Activated B cell treated with CpG ODN at 0.5 μM for 24 hours (primary cell): ENCODE measurements around the gene SERINC2. TPM values are rescaled to one million over a fixed set of nuclear protein-coding genes. Genes with fewer than 3 reads are reported as not detected.

ENCODE experiments used
- ATAC-seq: fragments of 200-7000 bp; cut with Tn5 transposase; one replicate; pipeline ENCODE4 v1.10.0; 2021; ENCODE audit warnings: low read depth, mild to moderate bottlenecking, moderate library complexity
- CTCF ChIA-PET: fragments of 350-600 bp; sonication (Branson Sonifier 250); formaldehyde crosslinking; loops from one replicate; lab custom pipeline; 2021; ENCODE audit warnings: antibody characterized with exemption; lab: Charles Lee
- POLR2A ChIA-PET: fragments of 350-600 bp; sonication (Branson Sonifier 250); formaldehyde crosslinking; loops from one replicate; lab custom pipeline; 2021; ENCODE audit warnings: antibody characterized with exemption; lab: Charles Lee
- DNase-seq: peaks from one replicate; pipeline ENCODE4 v3.0.0; 2022
- H3K27ac Mint-ChIP-seq: one replicate; pipeline ENCODE4 v1.8.0; 2020; ENCODE audit warnings: mixed read lengths
- H3K27me3 Mint-ChIP-seq: one replicate; pipeline ENCODE4 v1.8.0; 2021; ENCODE audit warnings: mixed read lengths
- H3K36me3 Mint-ChIP-seq: one replicate; pipeline ENCODE4 v1.8.0; 2021; ENCODE audit warnings: low read depth, mixed read lengths
- H3K4me1 Mint-ChIP-seq: one replicate; pipeline ENCODE4 v1.8.0; 2021; ENCODE audit warnings: mixed read lengths
- H3K4me3 Mint-ChIP-seq: one replicate; pipeline ENCODE4 v1.8.0; 2020; ENCODE audit warnings: mild to moderate bottlenecking, mixed read lengths
- H3K9me3 Mint-ChIP-seq: one replicate; pipeline ENCODE4 v1.8.0; 2020; ENCODE audit warnings: mixed read lengths
- intact Hi-C: fragments of 100-400 bp; cut with micrococcal nuclease; formaldehyde crosslinking; loops from one replicate; pipeline ENCODE4 v1.15.1; 2024
- total RNA-seq: library from RNA; stranded (reverse); gene quantifications from 2 replicates; pipeline ENCODE4 v1.2.3, GENCODE V29; 2022
- TF ChIP-seq, protein P1 (sequence below): fragments of 200-600 bp; IDR thresholded peaks from one replicate; pipeline ENCODE4 v1.8.0; 2022; ENCODE audit warnings: antibody characterized with exemption, mild to moderate bottlenecking

Gene SERINC2
- total RNA-seq, 1 donor from 2014 or later = 0.11 TPM

DNA sequence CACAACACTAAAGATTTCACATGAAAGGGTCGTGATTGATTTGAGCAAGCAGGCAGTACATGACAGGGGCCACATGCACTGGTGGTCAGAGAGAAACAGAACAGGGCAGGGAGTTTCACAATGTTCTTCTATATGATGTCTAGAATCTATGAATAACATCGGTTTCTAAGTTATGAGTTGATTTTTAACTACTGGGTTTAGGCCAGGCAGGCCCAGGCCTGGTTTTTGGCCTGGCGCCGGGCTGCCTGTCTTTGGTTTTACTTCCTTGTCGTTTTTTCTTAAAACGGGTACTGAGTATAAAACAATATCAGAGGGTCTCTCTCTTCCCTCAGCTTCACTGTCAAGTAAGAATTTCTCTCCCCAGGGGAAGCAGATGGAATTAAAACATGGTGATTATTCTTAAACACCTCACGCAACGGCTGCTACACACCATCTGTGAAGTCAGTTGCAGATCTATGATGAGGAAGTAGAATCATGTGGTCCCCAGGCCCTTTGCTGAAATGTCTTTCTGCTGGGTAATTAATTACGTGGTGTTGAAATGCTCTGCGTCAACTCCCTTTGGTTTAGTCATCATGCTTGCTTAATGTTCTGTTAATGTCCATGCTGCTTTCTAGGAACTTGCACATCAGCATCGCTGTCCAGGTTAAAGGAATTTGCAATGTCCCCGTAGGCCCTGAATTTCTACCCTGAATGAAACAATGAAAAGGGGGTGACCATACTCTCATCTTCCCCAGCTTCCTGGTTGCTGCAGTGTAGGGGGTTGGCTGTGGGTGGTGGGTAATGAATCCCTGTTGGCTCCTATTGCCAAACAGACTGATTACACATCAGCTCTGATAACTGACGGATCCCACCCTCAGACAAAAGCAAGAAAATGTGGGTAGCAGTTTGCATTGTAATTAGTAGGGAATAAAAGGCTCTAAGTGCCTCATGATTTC, 70.3 kb downstream of the SERINC2 start:
- CTCF ChIA-PET = interaction anchor here (0.6 kb wide), 1 partner anchor 474 kb away, joined by 3 read pairs; no protein-coding TSS in a partner anchor
- intact Hi-C loops = no loop called here
- POLR2A ChIA-PET = no interaction called here
- H3K9me3 Mint-ChIP-seq = peaks cover 8% of the 10 kb centered on the region
- peaks cover 12% of the 10 kb centered on the region for H3K4me1 Mint-ChIP-seq
- TF ChIP-seq, protein P1, sequence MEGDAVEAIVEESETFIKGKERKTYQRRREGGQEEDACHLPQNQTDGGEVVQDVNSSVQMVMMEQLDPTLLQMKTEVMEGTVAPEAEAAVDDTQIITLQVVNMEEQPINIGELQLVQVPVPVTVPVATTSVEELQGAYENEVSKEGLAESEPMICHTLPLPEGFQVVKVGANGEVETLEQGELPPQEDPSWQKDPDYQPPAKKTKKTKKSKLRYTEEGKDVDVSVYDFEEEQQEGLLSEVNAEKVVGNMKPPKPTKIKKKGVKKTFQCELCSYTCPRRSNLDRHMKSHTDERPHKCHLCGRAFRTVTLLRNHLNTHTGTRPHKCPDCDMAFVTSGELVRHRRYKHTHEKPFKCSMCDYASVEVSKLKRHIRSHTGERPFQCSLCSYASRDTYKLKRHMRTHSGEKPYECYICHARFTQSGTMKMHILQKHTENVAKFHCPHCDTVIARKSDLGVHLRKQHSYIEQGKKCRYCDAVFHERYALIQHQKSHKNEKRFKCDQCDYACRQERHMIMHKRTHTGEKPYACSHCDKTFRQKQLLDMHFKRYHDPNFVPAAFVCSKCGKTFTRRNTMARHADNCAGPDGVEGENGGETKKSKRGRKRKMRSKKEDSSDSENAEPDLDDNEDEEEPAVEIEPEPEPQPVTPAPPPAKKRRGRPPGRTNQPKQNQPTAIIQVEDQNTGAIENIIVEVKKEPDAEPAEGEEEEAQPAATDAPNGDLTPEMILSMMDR = no peak
- no peaks in the 10 kb centered on the region for H3K36me3 Mint-ChIP-seq
- peak overlapping the region; percentile 87 for H3K27ac Mint-ChIP-seq
- DNase-seq = no peak
- H3K4me3 Mint-ChIP-seq = no peak overlapping the region
- ATAC-seq = peak; percentile 84
- H3K27me3 Mint-ChIP-seq = peaks cover 3% of the 10 kb centered on the region

Other genes with a start within 250 kb of the SERINC2 start
- not detected in 2 replicates for gene NKAIN1, start 173.3 kb upstream of the SERINC2 start, total RNA-seq
- 83.2 and 85.1 TPM in 2 replicates for gene SNRNP40, start 116.4 kb upstream of the SERINC2 start, total RNA-seq
- 19.5 and 19.9 TPM in 2 replicates for gene ZCCHC17, start 116.2 kb upstream of the SERINC2 start, total RNA-seq
- 0.49 TPM in 1 of 2 replicates, not detected in the other for gene FABP3, start 40.1 kb upstream of the SERINC2 start, total RNA-seq
- not detected in 2 replicates for gene TINAGL1, start 163.3 kb downstream of the SERINC2 start, total RNA-seq
- gene HCRTR1, start 204.5 kb downstream of the SERINC2 start, total RNA-seq = not detected in 2 replicates
- gene PEF1, start 231.7 kb downstream of the SERINC2 start, total RNA-seq = 58.0 and 61.1 TPM in 2 replicates